HCT116 (cell line): ENCODE results near the gene STX2.

ENCODE experiments used
- CEBPB ChIP-seq: IDR thresholded peaks from 2 replicates; pipeline ENCODE4 v1.6.1; 2012; ENCODE audit warnings: low read depth
- EZH2 ChIP-seq: fragments of 200-600 bp; sonication (generic); IDR thresholded peaks from 2 replicates; pipeline ENCODE4 v1.6.1; 2017; ENCODE audit warnings: antibody characterized with exemption, mixed run types
- EZH2phosphoT487 ChIP-seq: fragments of 200-600 bp; IDR thresholded peaks from 2 replicates; pipeline ENCODE4 v1.6.1; 2018; ENCODE audit warnings: antibody characterized with exemption, borderline replicate concordance
- FOSL1 ChIP-seq: IDR thresholded peaks from 2 replicates; pipeline ENCODE4 v1.6.1; 2012; ENCODE audit warnings: low read depth
- POLR2A ChIP-seq: IDR thresholded peaks from 2 replicates; pipeline ENCODE4 v1.7.0; 2011; ENCODE audit warnings: borderline replicate concordance; ENCODE audit not compliant: insufficient read depth, insufficient read length; ENCODE audit errors: extremely low read depth
- RAD21 ChIP-seq: IDR thresholded peaks from 2 replicates; pipeline ENCODE4 v1.6.1; 2012; ENCODE audit warnings: low read depth, mild to moderate bottlenecking
- YY1 ChIP-seq: IDR thresholded peaks from 2 replicates; pipeline ENCODE4 v1.6.1; 2011; ENCODE audit warnings: low read length, low read depth, moderate library complexity, mild to moderate bottlenecking; ENCODE audit not compliant: insufficient replicate concordance; ENCODE audit errors: extremely low read depth
- TF ChIP-seq, protein P1 (sequence below), 3 experiments: fragments of 200-600 bp in 1 of 3; sonication (generic) in 1 of 3; IDR thresholded peaks in 2 of 3; conservative IDR thresholded peaks in 1 of 3; 2 replicates each; pipeline ENCODE4 v1.5.1; 2012 to 2017; ENCODE audit warnings: low read depth in 2 of 3, low read length in 2 of 3, antibody characterized with exemption in 1 of 3, borderline replicate concordance in 1 of 3, control low read depth in 1 of 3, mild to moderate bottlenecking in 1 of 3, mixed read lengths in 1 of 3, mixed run types in 1 of 3, moderate library complexity in 1 of 3; ENCODE audit not compliant: insufficient read depth in 1 of 3
- TF ChIP-seq, protein P2 (sequence below): IDR thresholded peaks from 2 replicates; pipeline ENCODE4 v1.6.1; 2012

DNA sequence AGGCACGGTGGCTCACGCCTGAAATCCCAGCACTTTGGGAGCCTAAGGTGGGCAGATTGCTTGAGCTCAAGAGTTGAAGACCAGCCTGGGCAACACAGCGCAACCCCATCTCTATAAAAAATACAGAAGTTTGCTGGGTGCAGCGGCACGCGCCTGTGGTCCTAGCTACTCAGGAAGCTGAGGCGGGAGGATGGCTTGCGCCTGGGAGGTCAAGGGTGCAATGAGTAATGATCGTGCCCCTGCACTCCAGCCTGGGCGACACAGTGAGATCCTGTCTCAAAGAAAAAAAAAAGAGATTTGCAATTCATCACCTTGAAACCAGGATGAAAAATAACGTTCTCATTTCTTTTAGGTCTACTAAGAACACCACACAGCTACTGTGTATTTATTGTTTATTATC lies 4.0 kb downstream of the STX2 start:
- TF ChIP-seq, protein P1, sequence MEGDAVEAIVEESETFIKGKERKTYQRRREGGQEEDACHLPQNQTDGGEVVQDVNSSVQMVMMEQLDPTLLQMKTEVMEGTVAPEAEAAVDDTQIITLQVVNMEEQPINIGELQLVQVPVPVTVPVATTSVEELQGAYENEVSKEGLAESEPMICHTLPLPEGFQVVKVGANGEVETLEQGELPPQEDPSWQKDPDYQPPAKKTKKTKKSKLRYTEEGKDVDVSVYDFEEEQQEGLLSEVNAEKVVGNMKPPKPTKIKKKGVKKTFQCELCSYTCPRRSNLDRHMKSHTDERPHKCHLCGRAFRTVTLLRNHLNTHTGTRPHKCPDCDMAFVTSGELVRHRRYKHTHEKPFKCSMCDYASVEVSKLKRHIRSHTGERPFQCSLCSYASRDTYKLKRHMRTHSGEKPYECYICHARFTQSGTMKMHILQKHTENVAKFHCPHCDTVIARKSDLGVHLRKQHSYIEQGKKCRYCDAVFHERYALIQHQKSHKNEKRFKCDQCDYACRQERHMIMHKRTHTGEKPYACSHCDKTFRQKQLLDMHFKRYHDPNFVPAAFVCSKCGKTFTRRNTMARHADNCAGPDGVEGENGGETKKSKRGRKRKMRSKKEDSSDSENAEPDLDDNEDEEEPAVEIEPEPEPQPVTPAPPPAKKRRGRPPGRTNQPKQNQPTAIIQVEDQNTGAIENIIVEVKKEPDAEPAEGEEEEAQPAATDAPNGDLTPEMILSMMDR (IDR thresholded peaks at IDR 0.05 in 2 of 3, conservative IDR thresholded peaks at IDR 0.05 in 1 of 3; ENCODE audit: borderline replicate concordance in 1 of 3, insufficient read depth in 1 of 3, low read depth in 2 of 3, low read length in 2 of 3), result no peak
- no peak for TF ChIP-seq POLR2A
- no peak for TF ChIP-seq EZH2phosphoT487
- TF ChIP-seq YY1, result no peak
- TF ChIP-seq CEBPB, result no peak
- TF ChIP-seq RAD21, result no peak
- TF ChIP-seq, protein P2, sequence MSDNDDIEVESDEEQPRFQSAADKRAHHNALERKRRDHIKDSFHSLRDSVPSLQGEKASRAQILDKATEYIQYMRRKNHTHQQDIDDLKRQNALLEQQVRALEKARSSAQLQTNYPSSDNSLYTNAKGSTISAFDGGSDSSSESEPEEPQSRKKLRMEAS, result no peak
- TF ChIP-seq FOSL1, result no peak
- TF ChIP-seq EZH2, result no peak
